Fibroblast of mammary gland (primary cell): ENCODE results near the gene TRIM17.

ENCODE experiments used
- DNase-seq: peaks from one replicate; pipeline ENCODE4 v3.0.0-alpha.2; 2010; ENCODE audit warnings: low read depth
- H3K4me3 ChIP-seq: 2 replicates; pipeline ENCODE4 v1.5.1; 2011; ENCODE audit warnings: low read depth, mild to moderate bottlenecking, low read length, moderate library complexity; ENCODE audit not compliant: control insufficient read depth
- TF ChIP-seq, protein P1 (sequence below): conservative IDR thresholded peaks from 2 replicates; pipeline ENCODE4 v1.5.1; 2011; ENCODE audit warnings: low read depth, low read length, inconsistent platforms; ENCODE audit not compliant: control insufficient read depth, insufficient read depth

TRIM17 gene

DNA sequence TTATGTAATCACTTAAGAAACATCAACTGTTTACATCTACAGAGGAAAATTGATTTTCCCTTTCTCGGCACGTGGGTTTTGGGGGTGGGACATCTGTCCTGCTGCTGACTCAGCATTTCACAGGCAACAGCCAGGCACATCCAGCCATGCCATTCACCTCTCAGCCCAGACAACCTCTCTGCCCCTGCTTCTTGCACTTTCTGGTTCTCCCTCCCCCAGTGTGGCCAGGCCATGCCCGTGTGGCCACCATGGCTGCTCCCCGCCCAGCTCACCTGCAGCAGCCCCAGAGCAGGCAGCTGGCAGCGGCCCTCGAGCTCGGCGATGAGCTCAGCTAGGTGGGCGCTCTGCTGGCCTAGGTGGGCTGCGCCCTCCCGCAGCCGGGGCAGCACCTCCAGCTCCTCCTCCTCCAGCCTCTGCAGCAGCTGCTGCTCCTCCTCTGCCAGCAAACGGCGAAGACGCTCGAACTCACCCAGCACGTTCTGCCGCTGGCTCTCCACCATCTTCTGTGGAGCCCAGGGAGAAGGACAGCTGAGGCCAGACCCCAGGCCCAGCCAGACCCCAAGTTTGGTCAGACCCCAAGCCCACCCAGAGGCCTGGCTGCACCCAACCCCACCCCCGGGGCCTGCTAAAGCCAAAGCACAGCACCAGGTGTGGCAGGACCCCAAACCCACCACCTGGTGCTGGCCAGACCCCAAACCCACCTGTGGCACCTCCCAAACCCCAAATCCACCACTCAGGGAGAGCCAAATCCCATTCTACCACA is 15.8 kb downstream of the TRIM17 start:
- DNase-seq, result no peak
- TF ChIP-seq, protein P1, sequence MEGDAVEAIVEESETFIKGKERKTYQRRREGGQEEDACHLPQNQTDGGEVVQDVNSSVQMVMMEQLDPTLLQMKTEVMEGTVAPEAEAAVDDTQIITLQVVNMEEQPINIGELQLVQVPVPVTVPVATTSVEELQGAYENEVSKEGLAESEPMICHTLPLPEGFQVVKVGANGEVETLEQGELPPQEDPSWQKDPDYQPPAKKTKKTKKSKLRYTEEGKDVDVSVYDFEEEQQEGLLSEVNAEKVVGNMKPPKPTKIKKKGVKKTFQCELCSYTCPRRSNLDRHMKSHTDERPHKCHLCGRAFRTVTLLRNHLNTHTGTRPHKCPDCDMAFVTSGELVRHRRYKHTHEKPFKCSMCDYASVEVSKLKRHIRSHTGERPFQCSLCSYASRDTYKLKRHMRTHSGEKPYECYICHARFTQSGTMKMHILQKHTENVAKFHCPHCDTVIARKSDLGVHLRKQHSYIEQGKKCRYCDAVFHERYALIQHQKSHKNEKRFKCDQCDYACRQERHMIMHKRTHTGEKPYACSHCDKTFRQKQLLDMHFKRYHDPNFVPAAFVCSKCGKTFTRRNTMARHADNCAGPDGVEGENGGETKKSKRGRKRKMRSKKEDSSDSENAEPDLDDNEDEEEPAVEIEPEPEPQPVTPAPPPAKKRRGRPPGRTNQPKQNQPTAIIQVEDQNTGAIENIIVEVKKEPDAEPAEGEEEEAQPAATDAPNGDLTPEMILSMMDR, result no peak

DNA sequence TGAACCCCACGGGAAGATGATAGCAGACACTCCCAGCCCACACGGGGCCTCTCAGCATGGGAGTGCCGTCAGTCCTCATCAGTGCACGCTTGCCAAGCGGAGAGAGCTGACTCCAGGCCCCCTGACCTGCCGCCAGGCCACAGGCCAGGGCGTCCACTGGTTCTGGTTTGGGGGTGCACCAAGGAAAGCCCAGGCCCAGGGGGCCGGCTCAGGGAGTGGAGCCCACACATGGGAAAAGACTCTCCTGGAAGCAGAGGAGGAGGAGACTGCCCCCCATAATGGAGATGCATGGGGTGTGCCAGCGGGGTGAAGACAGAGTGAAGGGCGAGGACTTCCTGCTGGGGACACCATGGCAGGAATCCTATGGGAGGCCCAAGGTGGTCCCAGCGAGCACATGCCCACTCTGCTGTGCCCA is 16.4 kb downstream of the TRIM17 start:
- H3K4me3 ChIP-seq, result no peak overlapping the region
- TF ChIP-seq, protein P1, result no peak
- DNase-seq, result no peak

More for the DNA sequence above, 15.8 kb downstream of the TRIM17 start:
- H3K4me3 ChIP-seq, result no peak overlapping the region

DNA sequence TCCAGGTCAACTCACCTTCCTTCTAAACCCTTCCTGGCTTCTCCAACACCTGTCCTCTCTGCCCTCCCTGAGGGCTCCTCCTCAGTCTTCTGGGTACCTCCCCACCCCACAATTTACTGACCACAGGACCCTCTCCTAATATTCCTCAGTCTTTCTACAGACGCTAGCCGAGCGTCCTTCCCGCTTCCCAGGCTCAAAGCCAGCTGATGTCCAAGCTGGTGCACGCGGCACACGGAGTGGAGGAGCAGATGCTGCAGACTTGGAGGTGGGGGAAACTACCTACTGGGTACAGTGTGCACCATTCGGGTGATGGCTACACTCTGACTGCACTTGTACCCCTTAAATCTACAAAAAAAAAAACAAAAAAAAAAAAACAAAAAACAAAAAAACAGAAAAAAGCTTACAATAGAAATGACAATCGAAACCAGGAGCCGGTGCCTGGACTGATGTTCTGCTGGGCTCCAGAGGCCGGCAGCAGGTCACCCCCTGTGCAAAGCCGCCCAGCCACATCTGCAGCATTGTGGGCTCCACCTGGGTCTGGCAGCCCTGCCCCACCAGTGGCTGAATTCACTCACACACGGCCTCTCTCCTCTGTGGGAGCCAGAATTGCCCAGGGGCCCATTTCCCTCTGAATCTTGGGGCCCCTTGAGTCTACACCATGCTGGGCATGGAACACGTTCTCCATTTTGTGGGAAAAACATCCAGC is 17.0 kb downstream of the TRIM17 start:
- H3K4me3 ChIP-seq, result no peak overlapping the region
- TF ChIP-seq, protein P1, result no peak
- no peak for DNase-seq

DNA sequence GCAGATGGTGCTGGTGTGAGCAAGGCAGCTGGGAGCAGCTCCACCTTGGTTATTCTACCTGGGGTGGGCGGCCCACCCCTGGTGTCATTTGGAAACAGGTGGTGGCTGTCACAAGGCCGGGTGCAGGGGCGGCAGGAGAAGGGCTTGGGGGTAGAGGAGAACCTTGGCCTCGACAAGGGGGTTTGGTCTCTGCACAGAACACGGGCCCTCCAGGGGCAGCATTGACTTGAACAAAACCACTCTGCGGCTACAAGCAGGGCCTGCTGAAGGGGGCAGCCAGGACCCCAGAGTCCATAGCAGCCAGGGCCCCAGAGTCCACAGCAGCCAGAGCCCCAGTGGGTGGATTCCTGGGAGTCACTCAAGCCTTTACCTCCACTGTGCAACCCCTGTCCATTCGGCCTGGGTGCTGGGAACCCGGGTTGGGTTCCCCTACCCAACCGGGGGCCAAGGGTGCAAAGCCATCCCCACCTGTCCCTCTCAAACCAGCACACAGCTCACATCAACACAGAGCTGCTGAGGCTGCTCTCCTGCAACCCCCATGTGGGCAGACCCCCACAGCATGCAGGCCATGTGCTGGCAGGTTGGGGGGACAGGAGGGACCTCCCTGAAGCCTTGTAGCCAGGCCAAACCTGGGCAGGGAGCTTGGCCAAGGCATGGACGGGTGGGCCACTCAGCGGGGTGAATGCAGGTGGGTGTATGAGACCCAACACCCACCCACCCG is 17.8 kb downstream of the TRIM17 start:
- DNase-seq, result no peak
- TF ChIP-seq, protein P1, result no peak
- H3K4me3 ChIP-seq, result no peak overlapping the region

DNA sequence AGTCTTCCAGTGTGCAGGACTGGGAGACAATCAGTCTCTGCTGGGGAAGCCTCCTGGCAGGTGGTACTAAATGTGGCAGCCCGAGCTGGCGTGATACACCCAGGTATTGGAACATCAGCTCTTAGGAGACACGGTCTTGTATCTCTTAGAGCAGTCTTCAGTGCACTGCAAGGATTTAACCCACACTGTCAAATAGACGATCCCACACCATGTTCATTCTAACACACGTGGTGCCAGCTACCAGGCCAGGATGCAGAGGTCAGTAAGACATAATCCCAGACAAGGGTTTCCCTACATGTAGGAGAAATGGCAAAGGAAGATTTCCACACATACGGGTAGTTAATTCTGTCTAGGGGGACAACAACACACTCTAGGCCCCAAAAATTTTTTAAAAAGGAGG is 18.7 kb downstream of the TRIM17 start:
- TF ChIP-seq, protein P1, result no peak
- DNase-seq, result no peak
- no peak overlapping the region for H3K4me3 ChIP-seq

DNA sequence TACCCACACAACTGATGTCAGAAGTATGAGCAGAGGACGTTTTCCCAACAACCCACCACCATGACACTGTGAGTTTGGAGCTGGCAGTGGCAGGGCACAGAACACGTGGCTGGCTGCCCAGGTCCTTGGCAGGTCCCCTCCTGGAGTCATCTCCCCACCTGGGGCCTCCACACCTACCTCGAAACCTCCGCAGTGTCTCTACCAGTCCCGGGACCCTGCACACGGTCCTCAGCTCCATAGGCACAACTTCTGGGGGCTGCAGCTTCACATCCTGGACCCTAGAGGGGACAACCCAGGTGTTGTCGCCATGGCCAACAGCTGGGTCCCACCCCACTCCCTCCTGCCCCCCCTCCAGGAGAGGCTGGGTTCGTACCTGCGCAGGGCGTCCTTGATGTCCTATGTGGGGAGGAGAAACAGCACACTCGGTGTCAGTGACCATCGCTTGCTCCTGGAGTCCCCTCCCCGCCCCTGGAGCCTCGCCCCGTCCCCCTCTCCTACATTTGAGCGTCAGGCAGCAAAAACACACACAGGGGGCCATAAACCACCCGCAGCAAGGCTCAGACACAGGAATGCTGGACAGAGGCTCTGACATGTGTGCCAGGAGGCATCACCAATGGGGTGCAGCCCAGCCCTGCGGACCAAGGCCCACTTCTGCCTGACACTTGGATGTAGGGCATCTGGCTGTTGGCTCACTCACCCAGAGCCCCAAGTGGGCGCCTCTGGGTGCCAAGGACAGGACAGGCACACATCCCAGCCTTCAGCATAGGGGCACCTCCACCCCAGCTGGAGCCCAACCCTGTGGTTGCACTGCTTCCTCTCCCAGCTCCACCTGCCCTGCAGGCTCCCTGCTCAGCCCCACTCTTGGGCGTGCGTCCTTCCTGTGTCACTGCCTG is 19.6 kb downstream of the TRIM17 start:
- no peak for DNase-seq
- TF ChIP-seq, protein P1, result no peak
- H3K4me3 ChIP-seq, result no peak overlapping the region
